ENCODE data around the gene ARHGAP22. TPM values are rescaled to one million over a fixed set of nuclear protein-coding genes. Genes with fewer than 3 reads are reported as not detected.

ARHGAP22 gene
- total RNA-seq, 2 experiments from 2014 or later: not detected

- no peak for ATAC-seq
- CTCF ChIA-PET: interaction anchor here (1.5 kb wide), 1 partner anchor 99 kb away, joined by 5 read pairs; no protein-coding TSS in a partner anchor
- Mint-ChIP-seq H3K27ac (no peak overlapping the region), H3K27me3 (peaks cover 4% of the 10 kb centered on the region), H3K36me3 (no peaks in the 10 kb centered on the region), H3K9me3 (ENCODE audit: low read depth) (no peaks in the 10 kb centered on the region), H3K4me3 (no peak overlapping the region), H3K4me1 (no peaks in the 10 kb centered on the region)
- peak; percentile 18 for DNase-seq
These were observed 48.2 kb downstream of the ARHGAP22 start for GRCh38 chr10:48556713-48557112.

GRCh38 chr10:48556065-48556464 is 48.8 kb downstream of the ARHGAP22 start:
- peaks cover 2% of the 10 kb centered on the region for H3K27me3 Mint-ChIP-seq
- no peaks in the 10 kb centered on the region for H3K9me3 Mint-ChIP-seq (ENCODE audit: low read depth)
- CTCF ChIA-PET: interaction anchor here (1.5 kb wide), 1 partner anchor 100 kb away, joined by 5 read pairs; no protein-coding TSS in a partner anchor
- no peaks in the 10 kb centered on the region for H3K4me1 Mint-ChIP-seq
- ATAC-seq (no peak), DNase-seq (peak; percentile 22)
- no peaks in the 10 kb centered on the region for H3K36me3 Mint-ChIP-seq
- no peak overlapping the region for H3K27ac Mint-ChIP-seq
- no peak overlapping the region for H3K4me3 Mint-ChIP-seq

- peak; percentile 28 for DNase-seq
These were observed 49.4 kb downstream of the ARHGAP22 start for GRCh38 chr10:48555310-48556042.

GRCh38 chr10:48554656-48555055 is 50.2 kb downstream of the ARHGAP22 start:
- H3K27me3 Mint-ChIP-seq: peaks cover 2% of the 10 kb centered on the region
- CTCF ChIA-PET: interaction anchor here (0.7 kb wide), 1 partner anchor 103 kb away, joined by 3 read pairs; no protein-coding TSS in a partner anchor
- ATAC-seq (no peak), DNase-seq (no peak)
- no peaks in the 10 kb centered on the region for H3K4me1 Mint-ChIP-seq
- no peak overlapping the region for H3K27ac Mint-ChIP-seq
- H3K36me3 Mint-ChIP-seq: no peaks in the 10 kb centered on the region
- H3K9me3 Mint-ChIP-seq (ENCODE audit: low read depth): no peaks in the 10 kb centered on the region
- no peak overlapping the region for H3K4me3 Mint-ChIP-seq

More at GRCh38 chr10:48555310-48556042, 49.4 kb downstream of the ARHGAP22 start:
- H3K36me3 Mint-ChIP-seq: no peaks in the 10 kb centered on the region
- CTCF ChIA-PET: interaction anchor here (0.7 kb wide), 1 partner anchor 102 kb away, joined by 3 read pairs; no protein-coding TSS in a partner anchor
- no peaks in the 10 kb centered on the region for H3K9me3 Mint-ChIP-seq (ENCODE audit: low read depth)
- no peaks in the 10 kb centered on the region for H3K4me1 Mint-ChIP-seq
- no peak for ATAC-seq
- no peak overlapping the region for H3K4me3 Mint-ChIP-seq
- H3K27ac Mint-ChIP-seq: no peak overlapping the region
- H3K27me3 Mint-ChIP-seq: peaks cover 2% of the 10 kb centered on the region

DNA sequence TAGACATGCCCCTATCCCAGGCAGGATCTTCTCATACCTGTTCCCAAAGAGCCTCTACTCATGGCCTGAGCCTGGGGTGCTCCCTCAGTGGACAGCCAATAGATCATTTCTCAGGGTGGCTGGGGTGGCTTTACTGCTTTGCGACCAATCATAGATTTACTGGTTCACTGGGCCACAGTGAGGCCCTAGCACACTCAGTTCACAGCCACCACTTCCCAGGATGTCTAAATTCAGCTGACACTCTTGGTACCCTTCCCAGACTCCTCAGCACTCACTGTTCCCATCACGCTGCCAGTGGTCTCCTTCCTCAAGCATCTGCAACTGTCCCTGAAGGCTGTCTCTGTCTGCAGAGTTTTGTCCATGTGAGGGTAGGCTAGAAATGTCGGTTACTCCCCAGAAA is 50.6 kb downstream of the ARHGAP22 start:
- peak; percentile 28 for DNase-seq
- no peak overlapping the region for H3K27ac Mint-ChIP-seq
- CTCF ChIA-PET: interaction anchor here (9.2 kb wide), 1 partner anchor 102 kb away, joined by 87 read pairs; no protein-coding TSS in a partner anchor
- no peaks in the 10 kb centered on the region for H3K36me3 Mint-ChIP-seq
- H3K27me3 Mint-ChIP-seq: peaks cover 2% of the 10 kb centered on the region
- H3K4me3 Mint-ChIP-seq: no peak overlapping the region
- ATAC-seq: no peak
- no peaks in the 10 kb centered on the region for H3K9me3 Mint-ChIP-seq (ENCODE audit: low read depth)
- no peaks in the 10 kb centered on the region for H3K4me1 Mint-ChIP-seq

DNA sequence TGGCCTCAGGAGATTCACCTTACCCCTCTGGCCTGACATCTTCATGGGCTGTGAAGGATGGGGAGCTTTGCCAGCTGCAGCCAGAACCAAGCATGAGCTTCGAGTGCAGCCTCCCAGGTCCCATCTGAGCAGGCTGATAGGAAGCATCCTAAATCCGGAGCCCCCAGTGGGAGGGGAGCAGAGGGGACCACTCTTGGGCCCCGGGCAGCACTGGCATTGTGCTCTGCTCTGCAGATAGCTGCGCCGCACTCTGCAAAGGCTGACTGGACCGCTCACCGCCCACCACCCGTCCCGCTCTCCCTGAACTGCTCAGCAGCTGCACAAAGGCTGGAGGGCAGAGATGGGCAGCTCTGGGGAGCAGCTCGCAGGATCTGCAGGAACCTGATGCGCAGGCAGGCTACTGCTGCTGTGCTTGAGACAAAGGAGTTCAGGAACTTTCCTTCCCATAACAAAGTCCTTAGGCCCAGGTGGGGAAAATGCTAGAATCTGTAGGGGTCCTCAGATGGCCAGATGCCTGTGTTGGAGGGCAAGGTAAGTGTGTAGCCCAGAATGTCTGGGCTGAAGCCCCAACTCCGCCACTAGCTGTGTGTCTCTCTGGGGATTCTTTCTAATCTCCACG is 51.8 kb downstream of the ARHGAP22 start:
- Mint-ChIP-seq H3K27me3 (peaks cover 2% of the 10 kb centered on the region), H3K4me3 (no peak overlapping the region), H3K4me1 (no peaks in the 10 kb centered on the region), H3K9me3 (ENCODE audit: low read depth) (no peaks in the 10 kb centered on the region), H3K27ac (no peak overlapping the region), H3K36me3 (no peaks in the 10 kb centered on the region)
- ATAC-seq (no peak), DNase-seq (peak; percentile 26)
- CTCF ChIA-PET: interaction anchor here (1.6 to 9.2 kb wide), 2 partner anchors 55 to 104 kb away, joined by 4 to 87 read pairs; no protein-coding TSS in a partner anchor

DNA sequence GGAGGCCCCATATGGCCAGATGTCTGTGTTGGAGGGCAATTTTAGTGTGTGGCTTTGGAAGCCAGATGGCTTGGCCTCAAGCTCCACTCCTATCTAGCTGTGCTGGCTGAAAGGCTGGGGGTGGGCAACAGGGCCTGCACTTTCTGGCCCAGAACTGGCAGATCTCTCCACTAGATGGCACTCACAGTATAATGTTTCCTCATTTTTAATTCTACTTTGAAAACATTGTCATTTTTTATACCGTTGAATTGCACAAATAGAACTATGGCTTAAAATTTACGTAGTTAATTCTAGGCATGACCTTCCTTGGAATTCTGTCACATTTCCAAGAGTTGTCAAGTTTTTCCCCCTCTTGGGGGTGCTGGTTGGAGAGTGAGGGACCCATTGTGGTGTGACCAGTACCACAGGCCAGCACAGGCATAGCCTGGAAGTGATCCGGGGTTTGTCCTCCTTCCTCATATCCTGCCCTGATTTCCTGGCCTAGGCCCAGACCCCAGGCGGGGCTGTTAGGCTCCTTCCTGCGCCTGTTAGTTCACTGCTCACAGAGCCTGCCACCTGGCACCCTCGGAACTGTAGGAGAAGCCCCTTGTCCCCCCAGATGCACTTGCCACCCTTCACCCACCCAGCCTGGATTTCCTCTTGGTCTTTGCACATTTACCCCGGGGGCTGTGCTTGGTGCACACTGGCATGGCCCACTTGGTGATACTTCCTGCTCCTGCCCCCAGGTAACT is 52.8 kb downstream of the ARHGAP22 start:
- H3K9me3 Mint-ChIP-seq (ENCODE audit: low read depth): no peaks in the 10 kb centered on the region
- no peak overlapping the region for H3K4me3 Mint-ChIP-seq
- peaks cover 2% of the 10 kb centered on the region for H3K27me3 Mint-ChIP-seq
- CTCF ChIA-PET: interaction anchor here (1.6 to 9.2 kb wide), 2 partner anchors 56 to 105 kb away, joined by 4 to 87 read pairs; no protein-coding TSS in a partner anchor
- DNase-seq: peak; percentile 41
- H3K27ac Mint-ChIP-seq: no peak overlapping the region
- H3K4me1 Mint-ChIP-seq: no peaks in the 10 kb centered on the region
- no peaks in the 10 kb centered on the region for H3K36me3 Mint-ChIP-seq
- ATAC-seq: no peak

DNA sequence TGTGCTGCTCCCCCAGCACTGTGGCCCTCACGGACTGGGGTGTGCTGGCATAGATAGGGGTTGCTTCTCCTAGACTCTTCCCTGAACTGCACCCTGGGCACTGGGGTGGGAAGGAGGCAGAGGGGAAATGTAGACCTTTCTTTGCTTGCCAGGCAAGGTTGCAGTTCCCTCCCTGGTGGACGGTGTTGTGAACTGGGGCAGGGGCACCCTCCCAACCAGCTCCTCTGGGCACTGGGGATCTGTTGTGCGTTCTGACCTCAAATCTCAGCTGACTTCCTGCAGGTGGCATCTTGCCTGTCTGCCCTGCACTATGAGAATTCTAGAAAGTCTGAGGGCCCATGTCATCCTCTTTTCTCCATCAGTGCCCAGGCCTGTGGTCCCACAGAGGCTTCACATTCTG is 53.9 kb downstream of the ARHGAP22 start:
- DNase-seq (no peak), ATAC-seq (no peak)
- H3K36me3 Mint-ChIP-seq: no peaks in the 10 kb centered on the region
- CTCF ChIA-PET: interaction anchor here (9.2 kb wide), 1 partner anchor 106 kb away, joined by 87 read pairs; no protein-coding TSS in a partner anchor
- no peaks in the 10 kb centered on the region for H3K9me3 Mint-ChIP-seq (ENCODE audit: low read depth)
- H3K27me3 Mint-ChIP-seq: no peaks in the 10 kb centered on the region
- no peak overlapping the region for H3K4me3 Mint-ChIP-seq
- H3K4me1 Mint-ChIP-seq: no peaks in the 10 kb centered on the region
- H3K27ac Mint-ChIP-seq: no peak overlapping the region

- Mint-ChIP-seq H3K4me3 (no peak overlapping the region), H3K27me3 (no peaks in the 10 kb centered on the region), H3K9me3 (ENCODE audit: low read depth) (no peaks in the 10 kb centered on the region), H3K36me3 (no peaks in the 10 kb centered on the region), H3K27ac (no peak overlapping the region), H3K4me1 (no peaks in the 10 kb centered on the region)
- ATAC-seq (no peak), DNase-seq (no peak)
- CTCF ChIA-PET: interaction anchor here (9.2 kb wide), 1 partner anchor 106 kb away, joined by 87 read pairs; no protein-coding TSS in a partner anchor
These were observed 54.7 kb downstream of the ARHGAP22 start for GRCh38 chr10:48550071-48550691.

- Mint-ChIP-seq H3K27ac (no peak overlapping the region), H3K27me3 (no peaks in the 10 kb centered on the region), H3K36me3 (no peaks in the 10 kb centered on the region), H3K4me3 (no peak overlapping the region), H3K9me3 (ENCODE audit: low read depth) (no peaks in the 10 kb centered on the region), H3K4me1 (no peaks in the 10 kb centered on the region)
- no peak for ATAC-seq
- DNase-seq: no peak
- CTCF ChIA-PET: interaction anchor here (1.2 to 9.2 kb wide), 2 partner anchors 107 to 963 kb away, joined by 3 to 87 read pairs; no protein-coding TSS in a partner anchor
These were observed 55.6 kb downstream of the ARHGAP22 start for GRCh38 chr10:48549236-48549635.

DNA sequence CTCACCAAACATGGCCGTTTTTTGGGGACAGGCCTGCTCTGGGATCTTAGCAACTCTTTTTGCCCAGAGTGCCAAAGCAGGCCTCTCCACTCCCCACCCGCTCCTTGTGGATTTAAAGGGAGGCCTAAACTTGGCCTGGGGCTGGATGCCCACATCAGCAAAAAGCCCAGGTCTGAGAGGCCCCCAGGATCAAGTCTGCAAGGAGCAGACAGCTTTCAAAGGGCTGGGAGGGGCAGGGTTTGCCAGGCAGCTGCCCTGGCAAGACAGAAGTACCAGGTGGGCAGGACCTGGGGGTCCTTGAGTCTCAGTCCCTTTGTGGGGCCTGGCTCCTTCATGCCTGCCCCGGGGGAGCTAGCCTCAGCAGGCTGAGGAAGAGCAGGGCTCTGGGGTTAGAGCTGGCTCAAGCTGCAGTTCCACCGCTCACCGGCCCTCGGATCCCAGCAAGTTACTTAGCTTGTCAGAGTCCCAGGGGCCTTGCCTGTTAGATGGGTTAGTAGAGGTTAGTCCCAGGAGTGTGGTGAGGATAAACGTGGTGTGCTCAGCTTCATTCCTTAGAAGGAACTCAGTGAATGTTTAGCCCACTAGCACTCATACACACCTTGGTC is 56.2 kb downstream of the ARHGAP22 start:
- H3K27ac Mint-ChIP-seq: no peak overlapping the region
- H3K9me3 Mint-ChIP-seq (ENCODE audit: low read depth): no peaks in the 10 kb centered on the region
- no peak overlapping the region for H3K4me3 Mint-ChIP-seq
- CTCF ChIA-PET: interaction anchor here (1.2 to 9.2 kb wide), 2 partner anchors 108 to 964 kb away, joined by 3 to 87 read pairs; no protein-coding TSS in a partner anchor
- ATAC-seq (no peak), DNase-seq (no peak)
- no peaks in the 10 kb centered on the region for H3K27me3 Mint-ChIP-seq
- H3K36me3 Mint-ChIP-seq: no peaks in the 10 kb centered on the region
- H3K4me1 Mint-ChIP-seq: no peaks in the 10 kb centered on the region

DNA sequence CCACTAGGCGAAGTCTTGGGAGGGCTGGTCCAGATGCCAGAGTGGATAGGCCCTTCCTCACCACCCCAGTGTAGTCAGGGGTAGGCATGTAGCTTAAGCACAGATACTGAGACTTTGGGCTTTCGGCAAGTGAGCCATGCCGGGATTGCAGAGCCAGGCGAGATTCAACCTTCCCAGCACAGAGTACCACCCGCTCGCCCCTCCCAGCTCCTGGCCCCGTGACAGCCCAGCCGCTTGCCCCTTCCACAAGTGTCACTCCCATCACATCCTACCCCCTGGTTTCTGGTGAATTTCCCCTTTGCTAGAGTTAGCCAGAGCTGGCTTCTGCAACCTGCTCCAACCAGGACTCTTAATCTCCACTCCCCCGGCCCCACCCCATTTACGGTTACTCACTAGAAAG is 56.9 kb downstream of the ARHGAP22 start:
- no peaks in the 10 kb centered on the region for H3K36me3 Mint-ChIP-seq

More for the DNA sequence above, 56.9 kb downstream of the ARHGAP22 start:
- CTCF ChIA-PET: interaction anchor here (9.2 kb wide), 1 partner anchor 109 kb away, joined by 87 read pairs; no protein-coding TSS in a partner anchor
- Mint-ChIP-seq H3K4me3 (no peak overlapping the region), H3K4me1 (no peaks in the 10 kb centered on the region), H3K27ac (no peak overlapping the region), H3K27me3 (no peaks in the 10 kb centered on the region), H3K9me3 (ENCODE audit: low read depth) (no peaks in the 10 kb centered on the region)
- DNase-seq (no peak), ATAC-seq (no peak)
